Measurements from ENCODE around the gene DTYMK.
"Not testable (repeated sequence)": the region's sequence is repeated elsewhere in the genome, so short reads cannot be mapped to it uniquely, and the experiment has no call there.

The DTYMK gene

GRCh38 chr2:241671457-241672240 lies 15.0 kb downstream of the DTYMK start:
- DNase-seq = no peak

GRCh38 chr2:241670333-241671110 lies 16.1 kb downstream of the DTYMK start:
- DNase-seq = no peak

DNA sequence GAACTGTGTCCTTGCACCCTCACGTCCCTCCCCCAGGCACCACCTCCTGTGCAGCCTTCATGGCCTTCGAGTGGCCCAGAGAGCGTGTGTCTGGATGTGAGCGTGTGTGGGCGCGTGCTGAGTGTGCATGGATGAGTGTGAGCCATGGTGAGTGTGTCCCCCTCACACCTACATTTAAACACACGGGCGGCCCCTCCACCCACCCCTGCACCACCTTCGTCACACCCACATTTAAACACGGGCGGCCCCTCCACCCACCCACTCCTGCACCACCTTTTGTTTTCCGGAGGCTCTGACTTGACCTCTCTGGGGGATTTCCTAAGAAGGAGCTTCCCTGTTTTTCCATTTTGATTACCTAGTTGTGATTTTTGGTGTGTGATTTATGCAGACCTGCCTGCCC lies 17.8 kb downstream of the DTYMK start:
- no peak for DNase-seq

- no peak for DNase-seq
Observed at GRCh38 chr2:241668354-241668753, 18.3 kb downstream of the DTYMK start.

DNA sequence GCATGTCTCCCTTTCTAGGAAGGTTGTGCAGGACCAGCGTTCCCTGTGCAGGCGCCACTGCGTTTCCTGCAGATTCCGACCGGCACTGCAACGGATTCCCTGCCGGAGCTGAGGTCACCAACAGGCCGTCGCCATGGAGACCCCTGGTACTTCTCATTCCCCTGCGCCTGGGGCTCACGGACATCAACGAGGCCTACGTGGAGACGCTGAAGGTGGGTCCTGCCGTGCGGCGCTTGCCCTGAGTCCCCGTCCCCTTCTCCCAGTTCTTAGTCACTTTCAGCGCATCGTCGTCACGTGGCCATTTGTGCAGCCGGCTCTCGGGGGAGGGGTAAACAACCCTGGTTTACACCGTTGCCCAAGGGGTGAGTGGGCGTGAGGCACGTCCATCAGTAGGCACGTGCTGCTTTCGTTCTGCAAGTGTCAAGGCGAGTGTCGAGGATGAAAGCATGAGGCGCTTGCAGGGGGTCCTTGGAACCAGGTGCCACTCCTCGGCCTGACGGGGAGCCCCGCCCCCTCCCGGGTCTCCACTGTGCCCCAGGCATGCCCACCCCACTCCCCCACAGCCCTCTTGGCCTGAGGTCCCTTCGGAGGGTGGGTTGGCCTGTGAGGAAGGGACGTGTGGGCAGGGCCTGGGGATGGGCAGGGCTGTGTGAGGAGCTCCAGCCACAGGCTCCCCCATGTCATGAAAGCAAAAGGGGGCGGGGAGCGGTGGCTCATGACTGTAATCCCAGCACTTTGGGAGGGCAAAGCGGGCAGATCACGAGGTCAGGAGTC lies 19.8 kb downstream of the DTYMK start:
- no peak for DNase-seq

GRCh38 chr2:241665731-241666440 lies 20.7 kb downstream of the DTYMK start:
- DNase-seq = no peak

DNA sequence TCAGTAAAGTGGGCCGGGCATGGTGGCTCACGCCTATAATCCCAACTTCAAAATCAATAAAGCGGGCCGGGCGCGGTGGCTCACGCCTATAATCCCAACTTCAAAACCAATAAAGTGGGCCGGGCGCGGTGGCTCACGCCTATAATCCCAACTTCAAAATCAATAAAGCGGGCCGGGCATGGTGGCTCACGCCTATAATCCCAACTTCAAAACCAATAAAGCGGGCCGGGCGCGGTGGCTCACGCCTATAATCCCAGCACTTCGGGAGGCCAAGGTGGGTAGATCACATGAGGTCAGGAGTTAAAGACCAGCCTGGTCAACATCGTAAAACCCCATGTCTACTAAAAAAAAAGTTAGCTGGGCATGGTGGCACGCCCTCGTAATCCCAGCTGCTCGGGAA lies 23.9 kb downstream of the DTYMK start:
- DNase-seq = not testable (repeated sequence)

DNA sequence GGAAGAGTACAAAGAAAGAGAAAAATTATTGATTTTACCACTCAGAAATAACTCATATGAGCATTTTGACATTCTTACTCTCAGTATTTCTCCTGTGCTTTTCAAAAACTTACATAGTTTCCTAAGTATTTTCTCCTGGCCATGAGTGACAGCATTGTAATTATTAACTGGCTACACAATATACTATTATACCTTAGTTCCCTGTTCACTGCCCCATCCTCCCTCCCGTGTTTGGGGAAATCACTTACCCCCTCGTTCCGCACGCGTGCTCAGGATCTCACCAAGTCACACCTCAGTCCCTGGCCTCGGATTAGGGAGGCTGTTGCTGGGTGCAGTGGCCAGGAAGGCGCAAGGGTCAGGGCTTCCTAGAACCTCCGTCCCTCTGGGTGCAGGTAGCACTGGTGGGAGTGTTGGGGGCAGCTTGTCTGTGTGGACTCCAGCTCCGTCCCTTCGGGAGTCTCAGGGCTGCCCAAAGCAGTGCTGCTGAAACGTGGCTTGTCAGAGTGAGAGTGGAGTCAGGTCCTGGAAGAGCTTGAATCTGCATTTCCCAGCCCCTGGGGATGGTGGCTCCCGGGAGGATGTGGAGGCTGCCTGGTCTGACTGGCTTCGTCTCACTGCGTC lies 25.9 kb downstream of the DTYMK start:
- no peak for DNase-seq

GRCh38 chr2:241659150-241659739 lies 27.4 kb downstream of the DTYMK start:
- DNase-seq = no peak

GRCh38 chr2:241658296-241658695 lies 28.3 kb downstream of the DTYMK start:
- no peak for DNase-seq

DNA sequence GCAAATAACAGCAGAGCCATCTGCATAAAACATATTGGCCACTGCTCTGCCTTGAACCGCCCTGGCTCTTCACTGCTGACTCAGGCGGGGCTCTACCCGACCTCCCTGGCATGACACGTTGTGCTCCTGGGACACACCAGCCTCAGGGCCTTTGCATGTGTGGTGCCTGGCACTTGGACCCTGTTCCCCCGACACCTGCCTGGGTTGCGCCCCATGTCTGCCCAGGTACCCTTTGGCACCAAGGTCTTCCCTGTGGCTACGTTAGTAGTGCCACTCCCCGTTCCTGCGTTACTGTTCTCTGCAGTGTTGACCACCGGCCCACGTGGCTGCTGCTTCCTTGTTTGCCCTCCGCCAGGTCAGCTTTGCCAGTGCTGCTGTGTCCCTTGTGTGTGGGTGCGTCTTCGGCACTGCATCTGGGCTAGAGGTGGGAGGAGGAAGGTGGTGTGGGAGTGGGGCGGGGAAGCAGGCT lies 28.8 kb downstream of the DTYMK start:
- DNase-seq = no peak

DNA sequence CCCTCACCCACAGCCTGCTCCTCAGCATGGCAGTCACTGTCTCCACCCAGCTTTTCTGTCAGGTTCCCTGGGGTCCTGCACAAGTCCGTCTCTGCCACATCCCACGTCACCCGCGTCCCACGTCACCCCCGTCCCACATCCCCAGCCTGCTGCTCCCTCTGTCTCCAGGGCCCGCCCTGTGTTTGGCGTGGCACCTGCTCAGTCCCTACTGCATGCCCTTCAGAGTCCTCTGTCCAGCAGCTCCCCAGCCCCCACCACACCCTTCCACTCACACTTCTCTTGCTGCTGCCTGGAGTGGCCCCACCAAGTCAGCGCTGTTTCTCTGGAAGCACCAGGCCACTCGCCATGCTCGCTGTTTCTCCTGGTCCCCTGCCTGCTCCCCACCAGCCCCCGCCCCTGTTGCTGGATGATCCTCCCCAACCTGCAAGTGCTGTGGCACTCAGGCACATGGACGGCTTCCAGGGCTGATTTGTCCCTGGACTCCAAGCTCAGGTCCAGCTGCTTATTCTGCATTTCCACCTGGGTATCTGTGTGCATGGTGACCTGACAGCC lies 30.3 kb downstream of the DTYMK start:
- DNase-seq = no peak

DNA sequence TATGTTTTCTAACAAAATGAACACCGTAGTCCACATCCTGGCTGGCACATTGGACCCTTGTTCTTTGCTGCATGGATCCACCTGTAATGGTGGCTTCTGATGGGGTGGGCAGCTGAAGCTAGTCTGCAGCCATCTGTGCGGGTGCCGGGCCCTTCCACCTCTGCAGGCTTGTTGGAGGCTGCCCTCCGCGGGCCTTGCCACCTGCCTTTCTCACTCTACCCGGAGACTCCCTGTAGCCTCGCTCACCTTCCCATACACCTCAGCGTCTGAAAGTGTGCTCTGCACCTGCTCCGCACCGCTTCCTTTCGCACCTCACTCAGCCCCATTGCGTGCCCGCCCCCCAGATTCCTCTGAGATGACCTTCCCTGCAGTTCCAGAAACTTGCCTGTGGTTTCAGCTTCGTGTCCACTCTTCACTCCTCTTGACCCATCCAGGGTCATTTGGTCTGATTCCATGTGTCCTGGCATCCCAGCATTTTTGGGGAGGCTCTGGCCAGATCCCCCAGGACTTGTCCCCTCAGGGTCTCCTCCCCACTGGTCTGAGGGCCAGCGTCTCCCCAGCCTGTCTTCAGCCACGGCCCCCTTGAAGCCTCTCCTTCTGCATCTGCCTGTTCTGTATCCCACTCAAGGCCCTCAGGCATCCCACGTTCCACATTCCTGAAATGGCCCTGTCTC lies 31.0 kb downstream of the DTYMK start:
- no peak for DNase-seq

GRCh38 chr2:241654551-241654950 lies 32.1 kb downstream of the DTYMK start:
- no peak for DNase-seq

GRCh38 chr2:241653210-241653750 lies 33.3 kb downstream of the DTYMK start:
- DNase-seq = no peak

- DNase-seq = no peak
Observed at GRCh38 chr2:241652722-241653121, 33.9 kb downstream of the DTYMK start.

GRCh38 chr2:241652142-241652541 lies 34.5 kb downstream of the DTYMK start:
- no peak for DNase-seq

- no peak for DNase-seq
Observed at GRCh38 chr2:241649927-241650326, 36.7 kb downstream of the DTYMK start.

GRCh38 chr2:241649404-241649803 lies 37.2 kb downstream of the DTYMK start:
- DNase-seq = no peak

DNA sequence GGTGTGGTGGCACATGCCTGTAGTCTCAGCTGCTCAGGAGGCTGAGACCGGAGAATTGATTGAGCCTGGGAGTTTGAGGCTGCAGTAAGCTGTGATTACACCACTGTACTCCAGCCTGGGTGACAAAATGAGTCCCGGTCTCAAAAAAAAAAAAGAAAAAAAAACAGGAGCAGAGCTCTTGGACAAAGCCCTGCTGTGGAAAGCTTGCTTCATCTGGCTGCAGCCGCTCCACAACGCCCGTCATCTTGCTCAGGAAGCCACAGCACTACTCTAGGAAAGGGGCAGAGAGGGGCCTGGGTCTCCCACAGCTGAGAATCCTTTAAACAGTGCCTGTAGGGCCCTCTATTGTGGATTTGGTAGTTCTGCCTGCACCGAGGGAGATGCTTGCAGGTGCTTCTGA lies 38.2 kb downstream of the DTYMK start:
- DNase-seq = no peak
